A549 (cell line): ENCODE data around the gene PUS7L.

Experiments
- EHF ChIP-seq: fragments of 250-450 bp; sonication (Bioruptor Pico); IDR thresholded peaks from 2 replicates; pipeline ENCODE4 v1.5.0; 2020; ENCODE audit warnings: mild to moderate bottlenecking
- HES2 ChIP-seq: fragments of >200 bp; sonication (Bioruptor Twin); formaldehyde crosslinking; IDR thresholded peaks from 2 replicates; pipeline ENCODE4 v1.6.1; 2016
- HOXA7 ChIP-seq: fragments of 250-450 bp; sonication (Bioruptor Pico); IDR thresholded peaks from 2 replicates; pipeline ENCODE4 v1.5.0; 2020; ENCODE audit warnings: mild to moderate bottlenecking, moderate library complexity
- REST ChIP-seq: fragments of 200-600 bp; sonication (generic); IDR thresholded peaks from 2 replicates; pipeline ENCODE4 v1.6.1; 2016; ENCODE audit warnings: antibody characterized with exemption, mild to moderate bottlenecking, moderate library complexity
- RFX5 ChIP-seq: fragments of 450-650 bp; IDR thresholded peaks from 2 replicates; pipeline ENCODE4 v1.7.1; 2014; ENCODE audit warnings: antibody characterized with exemption, mild to moderate bottlenecking, moderate library complexity
- TF ChIP-seq, protein P1 (sequence below): fragments of >200 bp; sonication (Bioruptor Twin); formaldehyde crosslinking; IDR thresholded peaks from 3 replicates; pipeline ENCODE4 v1.5.1; 2016

DNA sequence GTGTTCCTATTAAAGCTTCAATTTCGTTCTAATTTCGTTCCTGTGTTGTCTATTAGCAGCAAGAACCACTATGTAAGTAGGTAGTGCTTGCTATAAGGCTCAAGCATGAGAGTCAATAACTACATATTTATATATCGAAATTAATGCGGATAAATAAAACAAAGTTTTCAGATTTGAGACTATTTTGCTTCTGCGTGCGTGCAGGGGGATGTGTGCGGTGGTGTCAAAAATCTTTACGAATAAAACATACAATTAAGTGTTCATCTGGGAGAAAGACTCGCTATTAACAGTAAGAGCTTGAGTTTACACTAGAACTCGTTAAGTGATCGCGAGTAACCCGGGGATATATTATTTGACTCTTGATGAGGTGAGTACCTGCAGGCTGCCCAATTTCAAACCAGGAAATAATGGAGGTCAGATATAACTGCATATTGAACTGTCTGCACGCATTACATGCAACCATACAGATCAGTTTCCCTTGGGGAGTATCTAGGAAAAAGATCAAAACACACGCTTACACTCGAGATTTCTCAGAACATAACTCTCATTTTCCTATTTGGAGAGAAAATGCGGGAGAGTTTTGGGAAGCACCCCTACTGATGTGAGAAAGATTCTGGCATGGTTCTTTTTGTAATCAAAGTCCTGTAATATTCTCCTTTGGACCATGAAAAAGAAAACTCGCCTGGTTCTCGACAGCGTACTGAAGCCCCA, 46.7 kb upstream of the PUS7L start:
- TF ChIP-seq, protein P1, sequence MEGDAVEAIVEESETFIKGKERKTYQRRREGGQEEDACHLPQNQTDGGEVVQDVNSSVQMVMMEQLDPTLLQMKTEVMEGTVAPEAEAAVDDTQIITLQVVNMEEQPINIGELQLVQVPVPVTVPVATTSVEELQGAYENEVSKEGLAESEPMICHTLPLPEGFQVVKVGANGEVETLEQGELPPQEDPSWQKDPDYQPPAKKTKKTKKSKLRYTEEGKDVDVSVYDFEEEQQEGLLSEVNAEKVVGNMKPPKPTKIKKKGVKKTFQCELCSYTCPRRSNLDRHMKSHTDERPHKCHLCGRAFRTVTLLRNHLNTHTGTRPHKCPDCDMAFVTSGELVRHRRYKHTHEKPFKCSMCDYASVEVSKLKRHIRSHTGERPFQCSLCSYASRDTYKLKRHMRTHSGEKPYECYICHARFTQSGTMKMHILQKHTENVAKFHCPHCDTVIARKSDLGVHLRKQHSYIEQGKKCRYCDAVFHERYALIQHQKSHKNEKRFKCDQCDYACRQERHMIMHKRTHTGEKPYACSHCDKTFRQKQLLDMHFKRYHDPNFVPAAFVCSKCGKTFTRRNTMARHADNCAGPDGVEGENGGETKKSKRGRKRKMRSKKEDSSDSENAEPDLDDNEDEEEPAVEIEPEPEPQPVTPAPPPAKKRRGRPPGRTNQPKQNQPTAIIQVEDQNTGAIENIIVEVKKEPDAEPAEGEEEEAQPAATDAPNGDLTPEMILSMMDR, result no peak
- TF ChIP-seq EHF (CRISPR knock-in tag) (no peak), HOXA7 (CRISPR knock-in tag) (no peak), REST (no peak), HES2 (no peak), RFX5 (no peak)
